Smooth muscle cell (in vitro differentiated cells): ENCODE measurements around the gene ANO7. TPM values are rescaled to one million over a fixed set of nuclear protein-coding genes. Genes with fewer than 3 reads are reported as not detected.

Experiments
- DNase-seq: peaks from one replicate; lab custom pipeline; 2025; ENCODE audit not compliant: unreplicated experiment; lab: John Stamatoyannopoulos, UW
- H2AFZ ChIP-seq: fragments of 200-600 bp; sonication (generic); 2 replicates; pipeline ENCODE4 v1.6.0; 2016; ENCODE audit warnings: antibody characterized with exemption, low read depth, mild to moderate bottlenecking
- H3F3A ChIP-seq: fragments of 200-600 bp; sonication (generic); 2 replicates; pipeline ENCODE4 v1.6.0; 2017; ENCODE audit warnings: antibody characterized with exemption, low read depth
- H3K27ac ChIP-seq: fragments of 200-600 bp; sonication (generic); 2 replicates; pipeline ENCODE4 v1.5.1; 2016; ENCODE audit warnings: low read depth, mild to moderate bottlenecking
- H3K27me3 ChIP-seq: fragments of 200-600 bp; sonication (generic); 2 replicates; pipeline ENCODE4 v1.6.1; 2016; ENCODE audit warnings: low read depth, mild to moderate bottlenecking
- H3K36me3 ChIP-seq: fragments of 200-600 bp; sonication (generic); 2 replicates; pipeline ENCODE4 v1.5.1; 2016; ENCODE audit warnings: low read depth
- H3K4me1 ChIP-seq: fragments of 200-600 bp; sonication (generic); 2 replicates; pipeline ENCODE4 v1.5.1; 2016; ENCODE audit warnings: low read depth
- H3K4me2 ChIP-seq: fragments of 200-600 bp; sonication (generic); 2 replicates; pipeline ENCODE4 v1.6.0; 2016; ENCODE audit warnings: mild to moderate bottlenecking
- H3K4me3 ChIP-seq: fragments of 200-600 bp; sonication (generic); 2 replicates; pipeline ENCODE4 v1.5.1; 2016; ENCODE audit warnings: mild to moderate bottlenecking
- H3K79me2 ChIP-seq: fragments of 200-600 bp; sonication (generic); 2 replicates; pipeline ENCODE4 v1.6.0; 2016; ENCODE audit warnings: low read depth, mild to moderate bottlenecking
- H3K9ac ChIP-seq: fragments of 200-600 bp; sonication (generic); 2 replicates; pipeline ENCODE4 v1.6.0; 2016; ENCODE audit warnings: low read depth
- H3K9me3 ChIP-seq: fragments of 200-600 bp; sonication (generic); replicated peaks from 2 replicates; pipeline ENCODE4 v1.5.1; 2016; ENCODE audit warnings: low read depth
- H4K20me1 ChIP-seq: fragments of 200-600 bp; sonication (generic); 2 replicates; pipeline ENCODE4 v1.6.0; 2016; ENCODE audit warnings: low read depth
- CTCF ChIP-seq: fragments of 200-600 bp; sonication (generic); IDR thresholded peaks from 2 replicates; pipeline ENCODE4 v1.5.1; 2017; ENCODE audit warnings: borderline replicate concordance, mild to moderate bottlenecking, antibody characterized with exemption; ENCODE audit not compliant: insufficient read depth, poor library complexity, severe bottlenecking
- WGBS: methylation state at CpG from one replicate; pipeline ENCODE4 v1.1.7; 2016; ENCODE audit warnings: low lambda C conversion rate; 5-methylcytosine and 5-hydroxymethylcytosine counted together
- polyA plus RNA-seq: library from polyadenylated mRNA; unstranded; fragments of >200 nt; fragmentation: Nextera tagmentation; extraction: Ambion mirVana; gene quantifications from 2 replicates; pipeline ENCODE4 v1.2.1, GENCODE V29; 2016
- total RNA-seq: library from RNA; depleted of rRNA; stranded (reverse); fragments of >200 nt; gene quantifications from 2 replicates; pipeline ENCODE4 v1.2.3, GENCODE V29; 2014

ANO7 gene
- total and polyA plus RNA-seq, 2 experiments from 2014 or later = 1.3 to 1.4 TPM

DNA sequence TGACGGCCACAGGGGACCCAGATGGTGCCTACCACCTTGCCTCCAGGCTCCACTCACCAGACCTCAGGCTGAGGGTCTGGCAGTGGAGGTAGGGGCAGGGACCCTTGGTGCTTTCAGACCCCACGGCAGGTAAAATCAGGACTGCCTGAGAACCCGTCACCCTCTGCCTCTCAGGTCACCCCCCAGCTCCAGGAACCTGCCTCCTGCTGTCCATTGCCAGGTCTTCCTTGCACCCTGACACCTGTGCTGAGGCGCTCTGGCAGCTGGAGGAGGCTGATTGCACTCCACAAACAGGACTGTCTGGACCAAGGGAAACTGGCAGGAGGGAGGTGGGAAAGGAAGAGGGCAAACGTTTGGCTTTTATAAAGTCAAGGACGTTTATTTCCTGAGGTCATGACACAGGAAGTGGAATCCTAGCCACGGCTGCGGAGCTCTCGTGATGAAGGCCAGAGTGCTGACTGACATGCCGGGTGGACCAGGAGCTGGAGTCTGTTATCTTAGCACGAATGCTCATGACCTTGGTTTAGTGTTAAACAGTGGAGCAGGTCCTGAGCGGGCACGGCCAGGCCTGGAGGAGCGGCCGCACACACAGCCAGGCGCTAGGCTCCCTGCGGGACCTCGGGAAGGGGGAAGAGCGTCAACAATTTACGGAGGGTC is 40.5 kb downstream of the ANO7 start:
- peaks cover 63% of the 10 kb centered on the region for H3F3A ChIP-seq
- H3K4me1 ChIP-seq = no peaks in the 10 kb centered on the region
- peaks cover 8% of the 10 kb centered on the region for H3K79me2 ChIP-seq
- H2AFZ ChIP-seq = no peak overlapping the region
- no peaks in the 10 kb centered on the region for H3K9me3 ChIP-seq
- H3K36me3 ChIP-seq = no peaks in the 10 kb centered on the region
- no peak overlapping the region for H3K9ac ChIP-seq
- no peak overlapping the region for H3K4me2 ChIP-seq
- no peak overlapping the region for H3K4me3 ChIP-seq
- 90% methylated on average over 20 of the region's 20 CpGs for WGBS
- peaks cover 100% of the 10 kb centered on the region for H4K20me1 ChIP-seq
- DNase-seq = no peak
- no peak for TF ChIP-seq CTCF
- H3K27me3 ChIP-seq = no peaks in the 10 kb centered on the region
- no peak overlapping the region for H3K27ac ChIP-seq

DNA sequence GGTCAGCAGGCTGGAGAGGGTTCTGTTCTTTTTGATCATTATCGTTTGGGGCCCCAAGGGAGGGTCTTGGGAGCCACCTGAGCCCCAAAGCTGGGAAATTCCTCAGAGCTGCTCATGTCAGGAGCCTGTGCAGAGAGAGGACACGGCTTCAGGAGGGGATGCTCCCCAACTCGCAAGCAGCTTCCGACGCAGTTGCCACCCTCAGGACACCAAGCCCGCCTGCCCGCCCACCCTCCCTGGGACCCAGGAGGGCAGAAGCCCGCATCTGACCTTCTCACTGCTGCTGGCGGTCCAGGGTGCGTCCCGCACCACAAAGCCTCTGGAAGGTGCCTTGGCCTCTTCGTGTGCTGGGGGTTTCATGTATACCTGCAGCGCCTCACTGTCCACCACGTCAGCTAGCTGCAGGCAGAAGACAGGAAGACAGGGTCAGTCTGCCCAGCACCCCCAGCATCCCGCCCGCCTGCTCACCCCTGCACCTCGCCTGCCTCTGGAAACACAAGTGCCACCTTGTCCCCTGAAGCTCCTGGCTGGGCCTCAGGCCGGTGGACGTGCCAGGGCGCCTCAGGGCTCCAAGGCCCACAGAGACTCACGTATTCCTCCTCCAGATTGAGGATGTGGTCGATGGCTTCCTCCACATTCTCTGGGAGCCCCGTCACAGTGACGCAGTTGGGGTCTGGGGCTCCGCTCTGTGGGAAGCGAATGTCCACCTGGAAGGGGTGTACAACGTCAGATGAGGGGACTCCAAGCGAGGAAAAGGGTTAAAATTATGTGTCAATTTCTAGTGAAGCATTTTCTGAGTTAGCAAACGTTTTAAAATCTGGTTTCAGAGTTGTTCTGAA is 41.3 kb downstream of the ANO7 start:
- H3K27ac ChIP-seq = no peak overlapping the region
- H3K9me3 ChIP-seq = no peaks in the 10 kb centered on the region
- no peak overlapping the region for H2AFZ ChIP-seq
- no peak for TF ChIP-seq CTCF
- H3K9ac ChIP-seq = no peak overlapping the region
- no peak overlapping the region for H3K4me2 ChIP-seq
- H3K27me3 ChIP-seq = no peaks in the 10 kb centered on the region
- no peaks in the 10 kb centered on the region for H3K4me1 ChIP-seq
- no peak for DNase-seq
- peaks cover 8% of the 10 kb centered on the region for H3K79me2 ChIP-seq
- H4K20me1 ChIP-seq = peaks cover 100% of the 10 kb centered on the region
- H3K36me3 ChIP-seq = no peaks in the 10 kb centered on the region
- WGBS = 95% methylated on average over 29 of the region's 29 CpGs
- H3K4me3 ChIP-seq = no peak overlapping the region
- H3F3A ChIP-seq = peaks cover 58% of the 10 kb centered on the region

GRCh38 chr2:241230435-241230834 is 42.0 kb downstream of the ANO7 start:
- no peak for DNase-seq
- no peak overlapping the region for H3K9ac ChIP-seq
- H3K27me3 ChIP-seq = no peaks in the 10 kb centered on the region
- WGBS = 97% methylated on average over 19 of the region's 19 CpGs
- H3K4me1 ChIP-seq = no peaks in the 10 kb centered on the region
- no peaks in the 10 kb centered on the region for H3K9me3 ChIP-seq
- no peaks in the 10 kb centered on the region for H3K36me3 ChIP-seq
- peaks cover 8% of the 10 kb centered on the region for H3K79me2 ChIP-seq
- no peak for TF ChIP-seq CTCF
- H3K4me3 ChIP-seq = no peak overlapping the region
- peaks cover 100% of the 10 kb centered on the region for H4K20me1 ChIP-seq
- no peak overlapping the region for H3K4me2 ChIP-seq
- no peak overlapping the region for H3K27ac ChIP-seq
- peaks cover 56% of the 10 kb centered on the region for H3F3A ChIP-seq
- no peak overlapping the region for H2AFZ ChIP-seq
